Measurements from ENCODE around the gene LYL1. TPM values are rescaled to one million over a fixed set of nuclear protein-coding genes. Genes with fewer than 3 reads are reported as not detected.

LYL1 gene
- total and polyA plus RNA-seq, 2 of the 13 experiments (the other 11 are each of a cell fraction or from before 2014, with no cell fraction given) = 0.75 to 0.92 TPM

DNA sequence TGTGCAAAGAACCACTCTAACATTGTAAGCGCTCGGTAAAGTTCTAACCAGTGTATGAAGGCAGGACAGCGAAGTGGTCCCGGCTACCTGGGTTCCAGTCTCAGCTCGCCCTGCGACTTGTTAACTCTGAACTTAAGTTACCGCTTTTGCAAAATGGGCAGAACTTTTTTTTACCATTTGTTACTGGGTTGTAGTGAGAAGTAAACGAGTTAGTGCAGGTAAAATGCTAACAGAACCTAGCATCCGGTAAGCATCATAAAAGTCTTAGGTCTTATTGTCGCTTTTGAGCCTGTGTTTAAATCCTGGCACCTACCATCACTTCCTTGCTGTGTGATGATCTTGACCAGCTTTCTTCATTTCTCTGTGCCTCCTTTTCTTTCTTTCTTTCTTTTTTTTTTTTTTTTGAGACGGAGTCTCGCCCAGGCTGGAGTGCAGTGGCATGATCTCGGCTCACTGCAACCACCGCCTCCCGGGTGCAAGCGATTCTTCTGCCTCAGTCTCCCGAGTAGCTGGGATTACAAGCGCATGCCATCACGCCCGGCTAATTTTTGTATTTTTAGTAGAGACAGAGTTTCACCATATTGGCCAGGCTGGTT lies 14.6 kb upstream of the LYL1 start:
- Histone ChIP-seq H3K27ac (ENCODE audit: extremely low read length, insufficient read depth, low read length) (peak overlapping the region; percentile 83), H3K36me3 (replicated peaks in 1 of 2; ENCODE audit: control insufficient read depth in 1 of 2, insufficient read depth in 2 of 2, low read length in 2 of 2) (peaks cover 8 to 32% of the 10 kb centered on the region in 2 experiments; a peak in 4 of 5 replicates), H3K27me3 (ENCODE audit: control insufficient read depth in 1 of 2, insufficient read depth in 2 of 2, low read length in 2 of 2) (no peaks in the 10 kb centered on the region; a peak in 1 of 5 replicates), H3K9ac (ENCODE audit: insufficient read depth, low read depth, low read length) (peak overlapping the region; percentile 89), H3K9me3 (ENCODE audit: low read length) (no peaks in the 10 kb centered on the region), H2AFZ (ENCODE audit: low read length) (peak overlapping the region; percentile 85), H3K4me2 (ENCODE audit: low read depth, low read length) (peak overlapping the region; percentile 95), H3K79me2 (ENCODE audit: insufficient read depth, low read length) (peaks cover 56% of the 10 kb centered on the region), H3K4me1 (ENCODE audit: insufficient read depth, low read length) (peaks cover 42% of the 10 kb centered on the region), H4K20me1 (ENCODE audit: insufficient read depth, low read length) (peaks cover 22% of the 10 kb centered on the region), H3K4me3 (replicated peaks in 1 of 3; ENCODE audit: insufficient read depth in 1 of 3, low read depth in 2 of 3, low read length in 3 of 3) (peak overlapping the region; percentile 94 to 96 (median 95))
- BruUV-seq (replicated peaks) = no TSS peak
- ATAC-seq = peak; percentile 13
- no peak for TF ChIP-seq SMARCC2 (IDR thresholded peaks at IDR 0.05)
- TF ChIP-seq, protein P1, sequence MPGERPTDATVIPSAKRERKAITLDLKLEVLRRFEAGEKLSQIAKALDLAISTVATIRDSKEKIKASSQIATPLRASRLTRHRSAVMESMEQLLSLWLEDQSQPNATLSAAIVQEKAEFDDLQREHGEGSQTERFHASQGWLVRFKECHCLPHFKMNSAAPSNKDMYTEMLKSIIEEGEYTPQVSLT (CRISPR knock-in tag; IDR thresholded peaks at IDR 0.05; ENCODE audit: borderline replicate concordance, low read depth) = no peak
- no peak for TF ChIP-seq ZFYVE20 (CRISPR knock-in tag; IDR thresholded peaks at IDR 0.05; ENCODE audit: borderline replicate concordance, low read depth)
- no peak for TF ChIP-seq PHB2 (IDR thresholded peaks at IDR 0.05; ENCODE audit: partially characterized antibody)
- peak; percentile 86; the same call in 1 of the 2 replicates for TF ChIP-seq CHD4 (IDR thresholded peaks at IDR 0.05; ENCODE audit: borderline replicate concordance, low read length)
- no peak for TF ChIP-seq CREM (IDR thresholded peaks at IDR 0.05)
- TF ChIP-seq CREM (CRISPR knock-in tag; IDR thresholded peaks at IDR 0.05) = no peak
- TF ChIP-seq SRY (CRISPR knock-in tag; IDR thresholded peaks at IDR 0.05) = 0 out of 2 replicates have a peak, but pooled peaks have one; percentile 22
- TF ChIP-seq BCL6 (CRISPR knock-in tag; IDR thresholded peaks at IDR 0.05) = peak; percentile 36; the same call in 1 of the 2 replicates
- TF ChIP-seq JUN (CRISPR knock-in tag; IDR thresholded peaks at IDR 0.05) = no peak
- 0 out of 2 replicates have a peak, but pooled peaks have one; percentile 36 for TF ChIP-seq ZNF878 (CRISPR knock-in tag; IDR thresholded peaks at IDR 0.05)
- TF ChIP-seq ZNF232 (CRISPR knock-in tag; IDR thresholded peaks at IDR 0.05; ENCODE audit: borderline replicate concordance) = no peak
- CTCF ChIA-PET (ENCODE audit: low intra/inter-chr PET ratio, low total read pairs) = no interaction called here
- in situ Hi-C loops (cut with HindIII; ENCODE audit: extremely low pct_ligation_motif_present, low pct_unique_long_range_greater_than_20kb) = loop anchor here (5.0 kb wide), 1 partner anchor 35 kb away; the partner anchor contains the start of genes IER2 and STX10
- intact Hi-C loops (cut with micrococcal nuclease; ENCODE audit: unreplicated experiment) = loop anchor here (5.0 kb wide), 1 partner anchor 35 kb away; the partner anchor contains the start of genes IER2 and STX10
- 2% methylated on average over 20 of the region's 20 CpGs for WGBS (ENCODE audit: low lambda C conversion rate)
- FAIRE-seq = no peak
- POLR2A ChIA-PET = interaction anchor here (0.6 to 2.7 kb wide), 14 partner anchors 11 to 456 kb away, joined by 3 to 20 read pairs (median 4); partner anchors contain the start of genes FARSA, IER2, JUNB and STX10
- DNase-seq (ENCODE audit: low spot score) = no peak
